Gastrocnemius medialis (tissue), 4 donors: ENCODE results near the gene BAIAP2L1. TPM values are rescaled to one million over a fixed set of nuclear protein-coding genes. Genes with fewer than 3 reads are reported as not detected.
"Not testable (repeated sequence)": the region's sequence is repeated elsewhere in the genome, so short reads cannot be mapped to it uniquely, and the experiment has no call there.

ENCODE experiments used
- ATAC-seq, 2 donors: fragments of 150-250 bp; one replicate each; pipeline ENCODE4 v1.9.1; 2016
- DNase-seq, 2 donors: peaks; one replicate each; pipeline ENCODE4 v3.0.0-alpha.2; 2019
- H3K27ac ChIP-seq, 4 donors: fragments of 200-600 bp; sonication (generic); 1 replicate in 1 of 4; 2 replicates in 3 of 4; pipeline ENCODE4 v1.5.1; 2016 to 2018; ENCODE audit warnings: mild to moderate bottlenecking in 2 of 4, moderate library complexity in 1 of 4
- H3K27me3 ChIP-seq, 3 donors: fragments of 200-600 bp; sonication (generic) in 2 of 3; 1 replicate in 1 of 3; 2 replicates in 2 of 3; pipeline versions ENCODE4 v1.5.1 to v1.6.0; 2016 to 2019; ENCODE audit warnings: mild to moderate bottlenecking in 1 of 3, moderate library complexity in 1 of 3
- H3K36me3 ChIP-seq, 2 donors: fragments of 200-600 bp; sonication (generic) in 1 of 2; one replicate each; pipeline ENCODE4 v1.5.1; 2017 to 2018
- H3K4me1 ChIP-seq, 2 donors: fragments of 200-600 bp; sonication (generic) in 1 of 2; one replicate each; pipeline ENCODE4 v1.5.1; 2016 to 2017; ENCODE audit warnings: mild to moderate bottlenecking in 2 of 2
- H3K4me3 ChIP-seq, 4 donors: fragments of 200-600 bp; sonication (generic) in 3 of 4; 1 replicate in 1 of 4; 2 replicates in 3 of 4; pipeline ENCODE4 v1.5.1; 2016 to 2019; ENCODE audit warnings: mild to moderate bottlenecking in 2 of 4
- H3K9me3 ChIP-seq, 3 donors: fragments of 200-600 bp; sonication (generic) in 2 of 3; 1 replicate in 1 of 3; 2 replicates in 2 of 3; pipeline ENCODE4 v1.5.1; 2016 to 2019
- POLR2A ChIP-seq, 2 donors: fragments of 450-650 bp; IDR thresholded peaks; one replicate each; pipeline ENCODE4 v1.6.1; 2017; ENCODE audit warnings: antibody characterized with exemption in 2 of 2, mild to moderate bottlenecking in 2 of 2, moderate library complexity in 2 of 2
- in situ Hi-C, 4 donors: fragments of 200-750 bp; cut with MboI; loops; one replicate each; pipeline versions ENCODE4 v1.15.0 to v1.8.0; 2017; ENCODE audit warnings: low sequenced_read_pairs in 4 of 4
- intact Hi-C: fragments of 100-400 bp; cut with DNase I; formaldehyde crosslinking; loops from one replicate; pipeline ENCODE4 v1.15.1; 2023; ENCODE audit warnings: low total_unique reads
- total RNA-seq, 4 donors: library from RNA; depleted of rRNA; stranded (reverse); fragments of >200 nt; gene quantifications; one replicate each; pipeline versions ENCODE4 v1.1.0 to v1.2.3, GENCODE V29; 2016
- TF ChIP-seq, protein P1 (sequence below), 5 experiments: fragments of 450-650 bp in 3 of 5; fragments of 200-600 bp in 2 of 5; sonication (generic) in 2 of 5; IDR thresholded peaks in 4 of 5; conservative IDR thresholded peaks in 1 of 5; 1 replicate in 4 of 5; 2 replicates in 1 of 5; pipeline ENCODE4 v1.5.1; 2016 to 2019; ENCODE audit warnings: antibody characterized with exemption in 5 of 5, mild to moderate bottlenecking in 3 of 5, moderate library complexity in 3 of 5

BAIAP2L1 gene
- total RNA-seq, 4 donors from 2014 or later = 0.59 to 3.8 (median 1.2) TPM

DNA sequence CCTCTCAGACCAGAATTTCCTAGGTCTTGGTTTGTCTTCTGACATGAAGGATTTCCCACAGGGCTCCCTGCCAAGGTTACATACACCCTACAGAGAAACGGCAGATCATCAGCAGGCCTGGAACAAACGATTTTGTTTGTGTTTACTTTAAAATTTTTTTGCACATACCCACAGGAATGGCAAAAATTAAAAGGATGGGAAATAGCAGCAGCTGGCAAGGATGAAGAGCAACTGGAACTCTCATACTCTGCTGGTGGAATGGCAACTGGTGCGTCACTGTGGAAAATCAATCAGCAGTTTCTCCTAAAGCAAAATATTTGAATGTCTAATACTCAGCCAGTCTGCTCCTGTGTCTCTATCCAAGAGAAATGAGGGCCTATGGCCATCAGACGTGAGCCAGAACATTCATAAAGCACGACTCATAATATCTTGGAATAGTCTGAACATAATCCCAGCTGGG, 6.5 kb downstream of the BAIAP2L1 start:
- no peaks in the 10 kb centered on the region for H3K9me3 ChIP-seq
- intact Hi-C loops = no loop called here
- in situ Hi-C loops = no loop called here
- H3K27me3 ChIP-seq = peaks cover 0 to 14% (median 10%) of the 10 kb centered on the region in 3 donors
- TF ChIP-seq, protein P1, sequence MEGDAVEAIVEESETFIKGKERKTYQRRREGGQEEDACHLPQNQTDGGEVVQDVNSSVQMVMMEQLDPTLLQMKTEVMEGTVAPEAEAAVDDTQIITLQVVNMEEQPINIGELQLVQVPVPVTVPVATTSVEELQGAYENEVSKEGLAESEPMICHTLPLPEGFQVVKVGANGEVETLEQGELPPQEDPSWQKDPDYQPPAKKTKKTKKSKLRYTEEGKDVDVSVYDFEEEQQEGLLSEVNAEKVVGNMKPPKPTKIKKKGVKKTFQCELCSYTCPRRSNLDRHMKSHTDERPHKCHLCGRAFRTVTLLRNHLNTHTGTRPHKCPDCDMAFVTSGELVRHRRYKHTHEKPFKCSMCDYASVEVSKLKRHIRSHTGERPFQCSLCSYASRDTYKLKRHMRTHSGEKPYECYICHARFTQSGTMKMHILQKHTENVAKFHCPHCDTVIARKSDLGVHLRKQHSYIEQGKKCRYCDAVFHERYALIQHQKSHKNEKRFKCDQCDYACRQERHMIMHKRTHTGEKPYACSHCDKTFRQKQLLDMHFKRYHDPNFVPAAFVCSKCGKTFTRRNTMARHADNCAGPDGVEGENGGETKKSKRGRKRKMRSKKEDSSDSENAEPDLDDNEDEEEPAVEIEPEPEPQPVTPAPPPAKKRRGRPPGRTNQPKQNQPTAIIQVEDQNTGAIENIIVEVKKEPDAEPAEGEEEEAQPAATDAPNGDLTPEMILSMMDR (IDR thresholded peaks at IDR 0.05 in 4 of 5, conservative IDR thresholded peaks at IDR 0.05 in 1 of 5) = no peak
- no peak for TF ChIP-seq POLR2A (IDR thresholded peaks at IDR 0.05)
- peaks cover 4 to 5% of the 10 kb centered on the region in 2 donors for H3K4me1 ChIP-seq
- no peak overlapping the region for H3K4me3 ChIP-seq
- ATAC-seq = no peak
- DNase-seq = no peak
- no peaks in the 10 kb centered on the region for H3K36me3 ChIP-seq
- no peak overlapping the region for H3K27ac ChIP-seq

DNA sequence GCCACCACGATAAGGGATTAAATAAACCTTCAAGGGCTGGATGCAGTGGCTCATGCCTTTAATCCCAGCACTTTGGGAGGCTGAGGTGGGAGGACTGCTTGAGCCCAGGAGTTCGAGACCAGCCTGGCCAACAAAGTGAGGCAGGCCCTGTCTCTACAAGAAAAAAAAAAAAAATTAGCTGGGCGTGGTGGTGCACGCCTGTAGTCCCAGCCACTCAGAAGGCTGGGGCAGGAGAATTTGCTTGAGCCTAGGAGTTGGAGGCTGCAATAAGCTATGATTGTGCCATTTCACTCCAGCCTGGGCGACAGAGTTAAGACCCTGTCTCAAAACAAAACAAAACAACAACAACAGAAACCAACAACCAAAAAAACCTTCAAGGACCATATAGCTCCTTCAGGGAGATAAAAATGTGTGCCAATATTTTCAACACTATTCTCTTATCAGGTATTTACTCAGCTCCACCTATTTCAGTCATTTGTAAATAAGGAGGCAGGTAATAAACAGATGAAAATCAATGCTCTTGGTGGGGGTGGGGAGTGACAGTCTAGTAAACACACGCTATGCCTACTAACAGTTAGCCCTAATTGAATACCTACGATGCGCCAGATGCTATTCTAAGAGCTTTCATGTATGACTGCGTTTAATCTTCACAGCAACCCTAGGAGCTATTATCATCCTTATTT, 13.2 kb downstream of the BAIAP2L1 start:
- Histone ChIP-seq H3K4me1 (no peaks in the 10 kb centered on the region), H3K4me3 (no peak overlapping the region), H3K9me3 (no peaks in the 10 kb centered on the region), H3K36me3 (no peaks in the 10 kb centered on the region), H3K27ac (no peak overlapping the region), H3K27me3 (no peaks in the 10 kb centered on the region)
- intact Hi-C loops (no loop called here), in situ Hi-C loops (no loop called here)
- DNase-seq = no peak
- ATAC-seq = no peak
- TF ChIP-seq POLR2A (IDR thresholded peaks at IDR 0.05) = no peak
- TF ChIP-seq, protein P1 (IDR thresholded peaks at IDR 0.05 in 4 of 5, conservative IDR thresholded peaks at IDR 0.05 in 1 of 5) = no peak

DNA sequence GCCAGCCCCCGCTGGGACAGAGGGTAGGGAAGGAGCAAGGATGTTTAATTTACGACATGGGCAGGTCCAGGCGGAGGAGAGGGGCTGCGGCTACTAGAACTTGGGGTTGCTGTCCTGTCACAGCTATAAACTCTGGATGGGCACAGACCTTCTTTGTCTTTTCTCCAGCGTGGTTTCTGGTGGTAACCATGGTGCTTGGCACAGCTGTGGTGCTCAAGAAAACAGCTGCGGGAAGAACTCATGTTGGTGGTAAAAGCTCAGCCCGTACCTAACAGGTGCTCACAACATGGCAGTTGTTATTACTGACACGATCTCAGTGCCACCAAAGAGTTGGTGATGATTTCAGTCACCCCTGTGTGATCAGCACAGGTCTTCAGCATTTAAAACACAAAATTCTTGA, 13.8 kb downstream of the BAIAP2L1 start:
- no peaks in the 10 kb centered on the region for H3K27me3 ChIP-seq
- intact Hi-C loops = no loop called here
- in situ Hi-C loops = no loop called here
- no peaks in the 10 kb centered on the region for H3K4me1 ChIP-seq
- H3K4me3 ChIP-seq = no peak overlapping the region
- H3K36me3 ChIP-seq = no peaks in the 10 kb centered on the region
- no peak for ATAC-seq
- no peak overlapping the region for H3K27ac ChIP-seq
- H3K9me3 ChIP-seq = no peaks in the 10 kb centered on the region
- DNase-seq = no peak
- TF ChIP-seq POLR2A (IDR thresholded peaks at IDR 0.05) = no peak
- TF ChIP-seq, protein P1 (IDR thresholded peaks at IDR 0.05 in 4 of 5, conservative IDR thresholded peaks at IDR 0.05 in 1 of 5) = no peak

DNA sequence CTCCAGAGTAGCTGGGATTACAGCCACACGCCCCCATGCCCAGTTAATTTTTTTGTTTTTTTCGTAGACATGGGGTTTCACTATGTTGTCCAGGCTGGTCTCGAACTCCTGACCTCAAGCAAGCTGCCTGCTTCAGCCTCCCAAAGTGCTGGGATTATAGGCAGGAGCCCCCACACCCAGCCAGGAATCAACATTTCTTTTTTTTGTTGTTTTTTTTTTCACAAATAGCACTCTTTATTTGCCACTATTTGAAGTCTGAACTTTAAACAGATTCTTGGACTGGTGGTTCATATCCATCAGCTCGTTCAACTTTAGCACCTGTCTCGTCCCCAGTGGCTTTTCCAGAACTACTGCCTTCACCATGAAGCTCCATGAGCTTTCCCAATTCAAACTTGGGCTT, 15.4 kb downstream of the BAIAP2L1 start:
- H3K27ac ChIP-seq, ATAC-seq, H3K4me3 ChIP-seq, in situ Hi-C loops, H3K27me3 ChIP-seq, DNase-seq, H3K9me3 ChIP-seq, H3K4me1 ChIP-seq, H3K36me3 ChIP-seq, intact Hi-C loops: not testable (repeated sequence)

DNA sequence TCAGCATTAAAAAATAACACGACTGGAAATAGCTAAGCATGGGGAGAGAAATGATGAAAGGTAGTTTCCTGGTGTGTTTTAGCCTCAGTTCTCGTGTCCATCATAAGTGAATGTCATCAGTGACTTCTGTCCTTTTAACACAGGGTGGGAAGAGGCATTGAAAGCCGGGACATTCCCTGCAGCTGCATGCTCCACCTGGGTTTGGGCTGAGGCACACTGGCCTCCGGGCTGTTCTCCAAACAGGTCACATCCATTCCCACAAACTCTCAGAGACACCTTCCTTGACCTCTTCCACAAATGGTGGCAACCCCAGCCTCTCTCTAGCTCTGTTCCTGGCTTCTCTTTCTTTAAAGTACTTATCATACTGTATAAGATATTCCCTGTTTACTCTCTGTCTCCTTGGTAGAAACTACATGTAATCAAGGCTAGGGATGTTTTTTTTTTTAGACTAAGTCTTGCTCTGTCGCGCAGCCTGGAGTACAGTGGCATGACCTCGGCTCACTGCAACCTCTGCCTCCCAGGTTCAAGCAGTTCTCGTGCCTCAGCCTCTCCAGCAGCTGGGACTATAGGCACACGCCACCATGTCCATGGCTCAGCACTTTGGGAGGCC, 22.6 kb downstream of the BAIAP2L1 start:
- no peak for ATAC-seq
- intact Hi-C loops = no loop called here

More for the DNA sequence above, 22.6 kb downstream of the BAIAP2L1 start:
- no peaks in the 10 kb centered on the region for H3K36me3 ChIP-seq
- TF ChIP-seq, protein P1 (IDR thresholded peaks at IDR 0.05 in 4 of 5, conservative IDR thresholded peaks at IDR 0.05 in 1 of 5) = no peak
- no peak for TF ChIP-seq POLR2A (IDR thresholded peaks at IDR 0.05)
- no peak for DNase-seq
- no peaks in the 10 kb centered on the region for H3K27me3 ChIP-seq
- H3K9me3 ChIP-seq = no peaks in the 10 kb centered on the region
- H3K4me1 ChIP-seq = no peaks in the 10 kb centered on the region
- in situ Hi-C loops = no loop called here
- H3K27ac ChIP-seq = no peak overlapping the region
- no peak overlapping the region for H3K4me3 ChIP-seq
